ENCODE measurements around the gene SLC25A17.
"Not testable (repeated sequence)": the region's sequence is repeated elsewhere in the genome, so short reads cannot be mapped to it uniquely, and the experiment has no call there.

The SLC25A17 gene

GRCh38 chr22:40720538-40721256 lies 98.4 kb downstream of the SLC25A17 start:
- DNase-seq: no peak

GRCh38 chr22:40720156-40720537 lies 99.0 kb downstream of the SLC25A17 start:
- not testable (repeated sequence) for DNase-seq

All from anterior cingulate cortex (tissue), 58 donors.